Esophagus muscularis mucosa (tissue), 3 donors: ENCODE results near the gene GSK3B.

Source experiments
- CTCF ChIP-seq, 3 experiments: fragments of 200-600 bp in 2 of 3; fragments of 450-650 bp in 1 of 3; sonication (generic) in 2 of 3; IDR thresholded peaks; one replicate each; pipeline ENCODE4 v1.5.1; 2017 to 2019; ENCODE audit warnings: antibody characterized with exemption in 3 of 3, mild to moderate bottlenecking in 2 of 3, moderate library complexity in 1 of 3
- POLR2A ChIP-seq: fragments of 450-650 bp; IDR thresholded peaks from one replicate; pipeline ENCODE4 v1.6.1; 2017; ENCODE audit warnings: antibody characterized with exemption, moderate library complexity, mild to moderate bottlenecking, low read depth

- TF ChIP-seq POLR2A (no peak), CTCF (IDR thresholded peaks at IDR 0.05) (no peak)
These were observed 286.0 kb downstream of the GSK3B start for GRCh38 chr3:119808244-119808643.
